ENCODE data around the gene KCNT1. TPM values are rescaled to one million over a fixed set of nuclear protein-coding genes. Genes with fewer than 3 reads are reported as not detected.

Gene KCNT1
- total and polyA plus RNA-seq, 4 experiments from 2014 or later = 0.06 to 0.20 TPM; not detected in 2

DNA sequence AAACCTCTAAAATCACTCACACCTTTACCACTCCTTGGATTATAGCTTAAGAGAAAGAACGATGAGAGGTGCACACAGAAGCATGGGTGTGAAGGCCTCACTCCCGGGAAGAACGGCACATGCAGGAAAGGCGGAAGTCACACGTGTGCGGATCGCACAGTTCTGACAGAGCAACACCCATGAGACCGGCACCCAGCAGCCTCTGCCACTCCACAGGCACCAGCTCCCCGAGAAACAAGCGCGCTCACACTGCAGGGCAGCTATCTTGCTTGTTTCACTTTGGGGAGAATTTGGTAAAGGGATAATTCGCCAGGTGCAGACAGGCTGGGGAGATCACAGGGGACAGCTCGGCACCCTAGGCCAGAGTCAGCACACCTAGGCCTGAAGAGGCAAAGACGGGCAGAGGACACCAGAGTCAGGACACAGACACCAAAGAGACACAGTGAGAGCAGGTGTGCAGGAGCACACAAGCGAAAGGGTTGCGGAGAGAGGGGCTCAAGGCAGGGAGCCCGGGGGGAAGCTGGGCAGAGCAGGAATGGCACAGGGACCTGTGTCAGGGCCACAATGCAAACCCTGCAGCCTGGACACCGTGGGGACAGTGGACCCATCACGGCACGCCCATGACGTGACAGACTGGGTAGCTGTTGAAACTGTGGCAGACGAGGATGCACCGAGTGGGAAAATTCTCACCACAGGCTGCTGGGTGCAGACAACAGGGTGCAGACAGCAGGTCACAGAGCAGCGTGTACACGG lies 123.6 kb downstream of the KCNT1 start:
- ChIA-PET CTCF (ENCODE audit: partially characterized antibody) (interaction anchor here (1.1 kb wide), 1 partner anchor 29 kb away, joined by 3 read pairs; no protein-coding TSS in a partner anchor), POLR2A (ENCODE audit: partially characterized antibody) (no interaction called here)
- H3K4me3 Mint-ChIP-seq = no peak overlapping the region
- intact Hi-C loops (cut with micrococcal nuclease) = no loop called here
- H3K4me1 Mint-ChIP-seq = peaks cover 0 to 10% (median under 1%) of the 10 kb centered on the region in 4 donors
- Histone ChIP-seq H3K4me3 (ENCODE audit: low read length in 2 of 2) (no peak overlapping the region), H3K4me1 (ENCODE audit: insufficient read depth, low read length) (no peaks in the 10 kb centered on the region), H3K27ac (ENCODE audit: low read depth, low read length) (no peak overlapping the region), H3K9me3 (ENCODE audit: control insufficient read depth in 1 of 2, low read length in 2 of 2) (peaks cover 0 to 5% of the 10 kb centered on the region in 2 donors), H3K27me3 (ENCODE audit: insufficient read depth, low read length) (no peaks in the 10 kb centered on the region), H3K36me3 (ENCODE audit: insufficient read depth, low read length) (peaks cover 31% of the 10 kb centered on the region)
- peaks cover 72 to 77% of the 10 kb centered on the region in 2 donors for H3K36me3 Mint-ChIP-seq
- DNase-seq = no peak
- H3K9me3 Mint-ChIP-seq = peaks cover 0 to 17% (median 6%) of the 10 kb centered on the region in 8 donors
- H3K27me3 Mint-ChIP-seq = no peaks in the 10 kb centered on the region
- peak overlapping the region in 2 of 7 donors; percentile 30 to 41 for H3K27ac Mint-ChIP-seq

DNA sequence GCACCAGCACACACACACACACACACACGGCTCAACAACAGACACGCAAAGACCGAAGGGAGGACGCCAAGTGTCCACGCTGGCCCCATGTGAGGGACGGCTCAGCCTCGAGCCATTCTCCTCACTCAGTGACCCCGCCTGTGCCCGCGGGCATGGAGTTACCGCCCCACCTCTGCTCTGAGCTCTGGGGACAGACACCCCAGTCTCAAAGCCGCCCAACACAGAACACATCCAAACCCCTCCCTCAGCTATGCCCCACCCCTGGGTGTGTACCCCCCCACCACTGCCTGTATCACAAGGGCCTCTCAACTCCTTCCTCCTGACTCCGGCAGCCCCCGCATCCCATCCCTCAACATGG lies 124.2 kb downstream of the KCNT1 start:
- ChIA-PET CTCF (ENCODE audit: partially characterized antibody) (no interaction called here), POLR2A (ENCODE audit: partially characterized antibody) (no interaction called here)
- H3K4me1 ChIP-seq (ENCODE audit: insufficient read depth, low read length) = no peaks in the 10 kb centered on the region
- H3K9me3 ChIP-seq (ENCODE audit: control insufficient read depth in 1 of 2, low read length in 2 of 2) = peaks cover 0 to 5% of the 10 kb centered on the region in 2 donors
- peaks cover 74 to 76% of the 10 kb centered on the region in 2 donors for H3K36me3 Mint-ChIP-seq
- no peak for DNase-seq
- no peaks in the 10 kb centered on the region for H3K27me3 Mint-ChIP-seq
- intact Hi-C loops (cut with micrococcal nuclease) = no loop called here
- H3K9me3 Mint-ChIP-seq = peaks cover 0 to 17% (median 6%) of the 10 kb centered on the region in 8 donors
- peak overlapping the region in 2 of 7 donors; percentile 17 to 30 for H3K27ac Mint-ChIP-seq
- no peaks in the 10 kb centered on the region for H3K27me3 ChIP-seq (ENCODE audit: insufficient read depth, low read length)
- H3K36me3 ChIP-seq (ENCODE audit: insufficient read depth, low read length) = peaks cover 26% of the 10 kb centered on the region
- H3K4me3 Mint-ChIP-seq = no peak overlapping the region
- no peak overlapping the region for H3K27ac ChIP-seq (ENCODE audit: low read depth, low read length)
- peaks cover 0 to 10% (median under 1%) of the 10 kb centered on the region in 4 donors for H3K4me1 Mint-ChIP-seq
- no peak overlapping the region for H3K4me3 ChIP-seq (ENCODE audit: low read length in 2 of 2)

DNA sequence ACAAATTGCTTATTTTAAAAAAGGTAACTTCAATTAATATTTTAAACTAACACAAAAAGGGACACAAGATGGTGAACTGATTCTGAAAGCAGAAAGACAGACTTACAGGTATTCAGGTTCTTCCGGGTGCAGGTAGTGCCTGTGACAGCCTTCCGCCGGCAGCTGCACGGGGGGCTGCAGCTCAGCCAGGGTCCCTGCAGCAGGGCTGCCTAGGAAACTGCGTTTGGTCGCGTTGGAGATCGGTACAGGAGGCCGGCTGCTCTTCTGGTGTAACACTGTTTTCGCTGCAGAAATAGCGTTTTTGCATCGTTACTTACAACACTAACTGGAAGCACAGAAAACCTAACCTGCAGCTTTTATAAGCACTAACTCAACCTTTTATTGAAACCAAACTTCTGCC lies 125.3 kb downstream of the KCNT1 start:
- Histone ChIP-seq H3K9me3 (ENCODE audit: control insufficient read depth in 1 of 2, low read length in 2 of 2) (peaks cover 0 to 5% of the 10 kb centered on the region in 2 donors), H3K36me3 (ENCODE audit: insufficient read depth, low read length) (peaks cover 17% of the 10 kb centered on the region), H3K27ac (ENCODE audit: low read depth, low read length) (no peak overlapping the region), H3K27me3 (ENCODE audit: insufficient read depth, low read length) (no peaks in the 10 kb centered on the region), H3K4me3 (ENCODE audit: low read length in 2 of 2) (no peak overlapping the region), H3K4me1 (ENCODE audit: insufficient read depth, low read length) (no peaks in the 10 kb centered on the region)
- POLR2A ChIA-PET (ENCODE audit: partially characterized antibody) = no interaction called here
- intact Hi-C loops (cut with micrococcal nuclease) = no loop called here
- CTCF ChIA-PET (ENCODE audit: partially characterized antibody) = no interaction called here
- Mint-ChIP-seq H3K9me3 (peaks cover 0 to 17% (median 6%) of the 10 kb centered on the region in 8 donors), H3K27me3 (no peaks in the 10 kb centered on the region), H3K4me3 (peak overlapping the region in 1 of 8 donors; percentile 20), H3K4me1 (peaks cover 7 to 15% (median 8%) of the 10 kb centered on the region in 4 donors), H3K36me3 (peaks cover 65 to 70% of the 10 kb centered on the region in 2 donors), H3K27ac (peak overlapping the region in 1 of 7 donors; percentile 43)
- no peak for DNase-seq

DNA sequence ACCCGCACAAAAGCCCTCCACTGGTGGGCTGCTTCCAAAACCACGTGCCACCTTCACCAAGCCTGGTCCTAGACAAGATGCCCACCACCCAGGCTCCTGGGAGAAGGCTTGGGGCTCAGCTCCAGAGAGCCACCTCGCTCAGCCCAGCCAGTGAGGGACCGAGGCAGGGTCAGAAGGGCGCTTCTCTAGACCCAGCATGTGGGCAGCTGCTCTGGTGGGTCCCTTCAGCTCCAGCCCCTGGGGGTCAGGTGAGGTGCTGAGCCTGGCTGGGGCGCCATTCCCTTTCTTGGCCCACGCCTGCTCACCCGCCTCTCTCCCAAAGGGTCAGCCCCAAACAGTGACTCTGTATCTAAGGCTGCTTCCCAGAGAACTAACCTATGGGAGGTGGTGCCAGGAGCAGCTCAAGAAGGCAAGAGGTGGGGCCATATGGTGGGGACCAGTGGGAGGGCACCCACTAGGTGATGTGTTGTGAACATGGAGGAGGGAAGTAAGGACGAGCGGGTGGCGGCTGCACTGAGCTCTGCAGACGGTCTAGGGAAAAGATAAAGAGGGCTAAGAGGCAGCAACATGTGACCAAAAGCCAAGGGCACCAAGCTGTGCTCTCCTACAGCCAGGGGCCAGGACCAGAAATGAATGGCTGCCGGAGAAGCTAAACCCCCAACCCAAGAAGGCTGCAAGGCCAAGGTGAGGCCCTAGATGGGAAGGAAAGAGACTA lies 126.0 kb downstream of the KCNT1 start:
- H3K27me3 ChIP-seq (ENCODE audit: insufficient read depth, low read length) = no peaks in the 10 kb centered on the region
- Mint-ChIP-seq H3K4me1 (peaks cover 7 to 17% (median 8%) of the 10 kb centered on the region in 4 donors), H3K27ac (peak overlapping the region in 1 of 7 donors; percentile 23), H3K27me3 (no peaks in the 10 kb centered on the region), H3K9me3 (peaks cover 0 to 17% (median 6%) of the 10 kb centered on the region in 8 donors), H3K4me3 (no peak overlapping the region), H3K36me3 (peaks cover 58 to 63% of the 10 kb centered on the region in 2 donors)
- intact Hi-C loops (cut with micrococcal nuclease) = no loop called here
- H3K9me3 ChIP-seq (ENCODE audit: control insufficient read depth in 1 of 2, low read length in 2 of 2) = peaks cover 0 to 5% of the 10 kb centered on the region in 2 donors
- H3K27ac ChIP-seq (ENCODE audit: low read depth, low read length) = no peak overlapping the region
- no peak for DNase-seq
- H3K4me3 ChIP-seq (ENCODE audit: low read length in 2 of 2) = no peak overlapping the region
- POLR2A ChIA-PET (ENCODE audit: partially characterized antibody) = no interaction called here
- CTCF ChIA-PET (ENCODE audit: partially characterized antibody) = no interaction called here
- H3K4me1 ChIP-seq (ENCODE audit: insufficient read depth, low read length) = no peaks in the 10 kb centered on the region
- peaks cover 10% of the 10 kb centered on the region for H3K36me3 ChIP-seq (ENCODE audit: insufficient read depth, low read length)

DNA sequence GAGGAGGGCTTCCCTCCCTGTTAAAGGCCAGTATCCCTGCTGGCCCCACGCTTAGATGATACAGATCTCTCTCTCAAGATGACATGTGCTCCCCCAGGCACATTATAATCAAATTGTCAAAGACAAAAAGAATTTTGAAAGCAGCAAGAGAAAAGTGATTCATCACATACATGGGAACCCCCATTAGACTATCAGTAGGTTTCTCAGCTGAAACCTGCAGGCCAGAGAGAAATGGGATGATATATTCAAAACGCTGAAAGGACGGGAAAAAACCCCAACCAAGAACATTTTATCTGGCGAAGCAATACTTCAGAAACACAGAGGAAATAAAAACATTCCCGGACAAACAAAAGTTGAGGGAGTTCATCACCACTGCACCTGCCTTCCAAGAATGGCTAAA lies 126.7 kb downstream of the KCNT1 start:
- peaks cover 7 to 18% (median 11%) of the 10 kb centered on the region in 4 donors for H3K4me1 Mint-ChIP-seq
- H3K9me3 Mint-ChIP-seq = peaks cover 0 to 17% (median 6%) of the 10 kb centered on the region in 8 donors
- H3K4me3 Mint-ChIP-seq = no peak overlapping the region
- ChIA-PET POLR2A (ENCODE audit: partially characterized antibody) (no interaction called here), CTCF (ENCODE audit: partially characterized antibody) (no interaction called here)
- H3K36me3 Mint-ChIP-seq = peaks cover 56 to 61% of the 10 kb centered on the region in 2 donors
- DNase-seq = no peak
- Histone ChIP-seq H3K4me1 (ENCODE audit: insufficient read depth, low read length) (no peaks in the 10 kb centered on the region), H3K27ac (ENCODE audit: low read depth, low read length) (no peak overlapping the region), H3K9me3 (ENCODE audit: control insufficient read depth in 1 of 2, low read length in 2 of 2) (peaks cover 0 to 5% of the 10 kb centered on the region in 2 donors), H3K4me3 (ENCODE audit: low read length in 2 of 2) (no peak overlapping the region), H3K27me3 (ENCODE audit: insufficient read depth, low read length) (no peaks in the 10 kb centered on the region), H3K36me3 (ENCODE audit: insufficient read depth, low read length) (peaks cover 5% of the 10 kb centered on the region)
- intact Hi-C loops (cut with micrococcal nuclease) = no loop called here
- H3K27me3 Mint-ChIP-seq = no peaks in the 10 kb centered on the region
- no peak overlapping the region for H3K27ac Mint-ChIP-seq

DNA sequence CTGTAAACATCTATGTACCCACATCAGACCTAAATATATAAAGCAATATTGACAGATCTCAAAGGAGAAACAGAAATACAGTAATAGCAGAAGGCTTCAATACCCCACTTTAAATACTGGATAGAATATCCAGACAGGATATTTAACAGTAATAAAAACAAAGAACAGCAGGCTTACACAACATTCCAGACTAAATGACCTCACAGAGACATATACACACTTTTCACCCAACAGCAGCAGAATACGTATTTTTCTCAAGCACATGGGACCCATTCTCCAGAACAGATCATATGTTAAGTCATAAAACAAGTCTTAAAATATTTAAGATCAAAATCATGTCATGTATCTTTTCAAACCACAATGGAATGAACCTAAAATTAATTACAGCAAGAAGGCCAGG lies 128.5 kb downstream of the KCNT1 start:
- Histone ChIP-seq H3K9me3 (ENCODE audit: control insufficient read depth in 1 of 2, low read length in 2 of 2) (peaks cover 0 to 5% of the 10 kb centered on the region in 2 donors), H3K36me3 (ENCODE audit: insufficient read depth, low read length) (no peaks in the 10 kb centered on the region), H3K4me1 (ENCODE audit: insufficient read depth, low read length) (no peaks in the 10 kb centered on the region), H3K27me3 (ENCODE audit: insufficient read depth, low read length) (no peaks in the 10 kb centered on the region), H3K4me3 (ENCODE audit: low read length in 2 of 2) (no peak overlapping the region), H3K27ac (ENCODE audit: low read depth, low read length) (no peak overlapping the region)
- Mint-ChIP-seq H3K4me1 (peaks cover 7 to 23% (median 12%) of the 10 kb centered on the region in 4 donors), H3K27me3 (no peaks in the 10 kb centered on the region), H3K9me3 (peaks cover 0 to 17% (median 6%) of the 10 kb centered on the region in 8 donors), H3K36me3 (peaks cover 50 to 60% of the 10 kb centered on the region in 2 donors), H3K4me3 (no peak overlapping the region), H3K27ac (peak overlapping the region in 2 of 7 donors; percentile 1 to 4)
- ChIA-PET CTCF (ENCODE audit: partially characterized antibody) (no interaction called here), POLR2A (ENCODE audit: partially characterized antibody) (no interaction called here)
- DNase-seq = no peak
- intact Hi-C loops (cut with micrococcal nuclease) = no loop called here

DNA sequence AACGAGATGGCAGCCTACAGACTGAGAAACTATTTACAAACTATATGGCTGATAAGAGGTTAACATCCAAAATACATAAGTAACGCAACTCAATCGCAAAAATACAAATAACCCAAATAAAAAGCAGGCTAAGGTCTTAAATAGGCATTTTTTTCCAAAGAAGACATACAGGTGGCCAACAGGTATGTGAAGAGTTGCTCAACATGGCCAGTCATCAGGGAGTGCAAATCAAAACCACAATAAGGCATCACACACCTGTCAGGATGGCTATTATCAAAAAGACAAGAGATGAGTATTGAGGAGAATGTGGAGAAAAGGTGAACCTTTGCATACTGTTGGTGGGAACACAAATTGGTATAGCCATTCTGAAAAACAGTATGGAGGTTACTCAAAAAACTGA lies 131.9 kb downstream of the KCNT1 start:
- peaks cover 0 to 1% of the 10 kb centered on the region in 2 donors for H3K9me3 ChIP-seq (ENCODE audit: control insufficient read depth in 1 of 2, low read length in 2 of 2)
- Mint-ChIP-seq H3K4me1 (peaks cover 7 to 19% (median 12%) of the 10 kb centered on the region in 4 donors), H3K36me3 (peaks cover 25 to 35% of the 10 kb centered on the region in 2 donors), H3K27ac (no peak overlapping the region), H3K27me3 (no peaks in the 10 kb centered on the region), H3K4me3 (no peak overlapping the region), H3K9me3 (peaks cover 0 to 8% (median under 1%) of the 10 kb centered on the region in 8 donors)
- no peaks in the 10 kb centered on the region for H3K4me1 ChIP-seq (ENCODE audit: insufficient read depth, low read length)
- POLR2A ChIA-PET (ENCODE audit: partially characterized antibody) = no interaction called here
- H3K27me3 ChIP-seq (ENCODE audit: insufficient read depth, low read length) = no peaks in the 10 kb centered on the region
- no peaks in the 10 kb centered on the region for H3K36me3 ChIP-seq (ENCODE audit: insufficient read depth, low read length)
- H3K4me3 ChIP-seq (ENCODE audit: low read length in 2 of 2) = no peak overlapping the region
- no peak for DNase-seq
- intact Hi-C loops (cut with micrococcal nuclease) = no loop called here
- CTCF ChIA-PET (ENCODE audit: partially characterized antibody) = no interaction called here
- H3K27ac ChIP-seq (ENCODE audit: low read depth, low read length) = no peak overlapping the region
